GM19455 (cell line): Measurements from ENCODE around the gene SFXN1.

Experiments used
- ATAC-seq: cut with Tn5 transposase; IDR thresholded peaks from one replicate; pipeline ENCODE4 v1.9.1; 2021; ENCODE audit not compliant: unreplicated experiment

The SFXN1 gene

GRCh38 chr5:175465282-175465681 lies 13.1 kb upstream of the SFXN1 start:
- ATAC-seq = no peak

GRCh38 chr5:175466700-175467318 lies 11.6 kb upstream of the SFXN1 start:
- ATAC-seq = no peak

- no peak for ATAC-seq
These were observed 10.2 kb upstream of the SFXN1 start for GRCh38 chr5:175467983-175468690.

GRCh38 chr5:175468892-175469291 lies 9.5 kb upstream of the SFXN1 start:
- no peak for ATAC-seq

- ATAC-seq = no peak
These were observed 8.4 kb upstream of the SFXN1 start for GRCh38 chr5:175469916-175470315.

- ATAC-seq = no peak
These were observed 7.6 kb upstream of the SFXN1 start for GRCh38 chr5:175470781-175471180.

GRCh38 chr5:175471196-175471595 lies 7.2 kb upstream of the SFXN1 start:
- ATAC-seq = no peak

GRCh38 chr5:175471628-175472027 lies 6.7 kb upstream of the SFXN1 start:
- peak; percentile 64 for ATAC-seq

GRCh38 chr5:175472378-175472777 lies 6.0 kb upstream of the SFXN1 start:
- no peak for ATAC-seq

GRCh38 chr5:175475248-175475647 lies 3.1 kb upstream of the SFXN1 start:
- no peak for ATAC-seq

- no peak for ATAC-seq
These were observed 920 bp upstream of the SFXN1 start for GRCh38 chr5:175477440-175477839.

- peak; percentile 13 for ATAC-seq
These were observed 364 bp upstream of the SFXN1 start for GRCh38 chr5:175478008-175478383.

- peak; percentile 13 for ATAC-seq
These were observed 943 bp downstream of the SFXN1 start for GRCh38 chr5:175479125-175479881.

GRCh38 chr5:175483337-175483736 lies 5.0 kb downstream of the SFXN1 start:
- no peak for ATAC-seq

- ATAC-seq = no peak
These were observed 6.0 kb downstream of the SFXN1 start for GRCh38 chr5:175484322-175484721.

- ATAC-seq = no peak
These were observed 6.5 kb downstream of the SFXN1 start for GRCh38 chr5:175484829-175485228.

- no peak for ATAC-seq
These were observed 7.3 kb downstream of the SFXN1 start for GRCh38 chr5:175485631-175486030.

GRCh38 chr5:175487514-175488222 lies 9.3 kb downstream of the SFXN1 start:
- ATAC-seq = no peak

- no peak for ATAC-seq
These were observed 11.5 kb downstream of the SFXN1 start for GRCh38 chr5:175489693-175490443.

- ATAC-seq = no peak
These were observed 12.9 kb downstream of the SFXN1 start for GRCh38 chr5:175491223-175491622.

GRCh38 chr5:175493260-175493659 lies 14.9 kb downstream of the SFXN1 start:
- no peak for ATAC-seq
